CD4-positive, CD25-positive, alpha-beta regulatory T cell (primary cell): ENCODE results near the gene AGBL1. TPM values are rescaled to one million over a fixed set of nuclear protein-coding genes. Genes with fewer than 3 reads are reported as not detected.

Source experiments
- ATAC-seq, 2 donors: fragments of 150-1000 bp; cut with Tn5 transposase; one replicate each; pipeline ENCODE4 v1.10.0; 2021; ENCODE audit warnings: low read depth in 2 of 2, moderate number of reproducible peaks in 2 of 2, moderate library complexity in 1 of 2
- DNase-seq, 3 donors: peaks; one replicate each; pipeline versions ENCODE4 v3.0.0 to v3.0.0-alpha.2; 2012 to 2022; ENCODE audit warnings: mixed read lengths in 1 of 3
- H3K27ac ChIP-seq: one replicate; pipeline ENCODE4 v1.7.0; 2013; ENCODE audit warnings: mild to moderate bottlenecking, low read length; ENCODE audit not compliant: insufficient read depth, poor library complexity, severe bottlenecking
- H3K27me3 ChIP-seq: one replicate; pipeline ENCODE4 v1.7.0; 2013; ENCODE audit warnings: low read length; ENCODE audit not compliant: control insufficient read depth, insufficient read depth
- H3K36me3 ChIP-seq: one replicate; pipeline ENCODE4 v1.7.0; 2013; ENCODE audit warnings: mild to moderate bottlenecking, low read length, moderate library complexity; ENCODE audit not compliant: control insufficient read depth, insufficient read depth
- H3K4me1 ChIP-seq: 2 replicates; pipeline ENCODE4 v1.7.0; 2013; ENCODE audit warnings: mild to moderate bottlenecking, low read length; ENCODE audit not compliant: insufficient read depth, control insufficient read depth, poor library complexity, severe bottlenecking
- H3K4me3 ChIP-seq: one replicate; pipeline ENCODE4 v1.7.0; 2013; ENCODE audit warnings: low read depth, mild to moderate bottlenecking, low read length, moderate library complexity
- H3K9me3 ChIP-seq, 2 experiments: 1 replicate in 1 of 2; 2 replicates in 1 of 2; pipeline ENCODE4 v1.7.0; 2013; ENCODE audit warnings: low read length in 2 of 2, mild to moderate bottlenecking in 1 of 2, moderate library complexity in 1 of 2; ENCODE audit not compliant: control insufficient read depth in 2 of 2
- H3K27ac Mint-ChIP-seq, 3 donors: one replicate each; pipeline ENCODE4 v1.8.0; 2020 to 2022; ENCODE audit warnings: mild to moderate bottlenecking in 3 of 3, mixed read lengths in 3 of 3, moderate library complexity in 2 of 3
- H3K27me3 Mint-ChIP-seq: one replicate; pipeline ENCODE4 v1.8.0; 2022; ENCODE audit warnings: mild to moderate bottlenecking, mixed read lengths
- H3K36me3 Mint-ChIP-seq: one replicate; pipeline ENCODE4 v1.8.0; 2020; ENCODE audit warnings: mixed read lengths
- H3K4me1 Mint-ChIP-seq, 4 donors: one replicate each; pipeline ENCODE4 v1.8.0; 2020 to 2022; ENCODE audit warnings: mixed read lengths in 4 of 4, mild to moderate bottlenecking in 1 of 4
- H3K4me3 Mint-ChIP-seq, 4 donors: one replicate each; pipeline ENCODE4 v1.8.0; 2020 to 2022; ENCODE audit warnings: mild to moderate bottlenecking in 4 of 4, mixed read lengths in 4 of 4, moderate library complexity in 3 of 4
- H3K9me3 Mint-ChIP-seq, 7 donors: one replicate each; pipeline ENCODE4 v1.8.0; 2020 to 2022; ENCODE audit warnings: mixed read lengths in 7 of 7, mild to moderate bottlenecking in 3 of 7, moderate library complexity in 2 of 7
- polyA plus RNA-seq, 4 donors: library from polyadenylated mRNA; unstranded; fragments of 300-500 nt; fragmentation: Illumina TruSeq; gene quantifications; one replicate each; pipeline ENCODE4 v1.2.3, GENCODE V29; 2021
- total RNA-seq: library from RNA; stranded (reverse); gene quantifications from one replicate; pipeline ENCODE4 v1.2.3, GENCODE V29; 2022

Gene AGBL1
- total and polyA plus RNA-seq, 5 donors from 2014 or later: not detected

- H3K27me3 ChIP-seq: no peaks in the 10 kb centered on the region
- Mint-ChIP-seq H3K36me3 (no peaks in the 10 kb centered on the region), H3K4me1 (no peaks in the 10 kb centered on the region), H3K27me3 (peaks cover 4% of the 10 kb centered on the region), H3K9me3 (peaks cover 0 to 12% (median 4%) of the 10 kb centered on the region in 7 donors), H3K27ac (no peak overlapping the region), H3K4me3 (no peak overlapping the region)
- ATAC-seq: no peak
- H3K9me3 ChIP-seq: peaks cover 0 to 1% of the 10 kb centered on the region in 2 experiments
- H3K36me3 ChIP-seq: no peaks in the 10 kb centered on the region
- no peaks in the 10 kb centered on the region for H3K4me1 ChIP-seq
- H3K27ac ChIP-seq: no peak overlapping the region
- no peak for DNase-seq
- H3K4me3 ChIP-seq: no peak overlapping the region
Measured at GRCh38 chr15:86064326-86064725, 15.3 kb upstream of the AGBL1 start.

- Histone ChIP-seq H3K36me3 (no peaks in the 10 kb centered on the region), H3K4me3 (no peak overlapping the region), H3K27ac (no peak overlapping the region), H3K9me3 (peaks cover 0 to 1% of the 10 kb centered on the region in 2 experiments), H3K4me1 (no peaks in the 10 kb centered on the region), H3K27me3 (no peaks in the 10 kb centered on the region)
- DNase-seq (no peak), ATAC-seq (no peak)
- Mint-ChIP-seq H3K27me3 (peaks cover 4% of the 10 kb centered on the region), H3K4me3 (no peak overlapping the region), H3K9me3 (peaks cover 0 to 16% (median 4%) of the 10 kb centered on the region in 7 donors), H3K36me3 (no peaks in the 10 kb centered on the region), H3K27ac (no peak overlapping the region), H3K4me1 (no peaks in the 10 kb centered on the region)
Measured at GRCh38 chr15:86066174-86066834, 13.4 kb upstream of the AGBL1 start.

GRCh38 chr15:86073281-86073680 lies 6.4 kb upstream of the AGBL1 start:
- H3K36me3 ChIP-seq: no peaks in the 10 kb centered on the region
- Mint-ChIP-seq H3K9me3 (peaks cover 0 to 7% (median 0%) of the 10 kb centered on the region in 7 donors), H3K4me3 (no peak overlapping the region), H3K27me3 (peaks cover 5% of the 10 kb centered on the region), H3K36me3 (no peaks in the 10 kb centered on the region), H3K27ac (no peak overlapping the region), H3K4me1 (no peaks in the 10 kb centered on the region)
- H3K9me3 ChIP-seq: no peaks in the 10 kb centered on the region
- no peak for DNase-seq
- no peak overlapping the region for H3K4me3 ChIP-seq
- no peaks in the 10 kb centered on the region for H3K4me1 ChIP-seq
- H3K27me3 ChIP-seq: peaks cover under 1% of the 10 kb centered on the region
- no peak overlapping the region for H3K27ac ChIP-seq
- ATAC-seq: no peak

- Histone ChIP-seq H3K27me3 (peaks cover 3% of the 10 kb centered on the region), H3K4me3 (no peak overlapping the region), H3K36me3 (no peaks in the 10 kb centered on the region), H3K9me3 (no peaks in the 10 kb centered on the region), H3K27ac (no peak overlapping the region), H3K4me1 (no peaks in the 10 kb centered on the region)
- Mint-ChIP-seq H3K4me1 (no peaks in the 10 kb centered on the region), H3K4me3 (no peak overlapping the region), H3K9me3 (peaks cover 0 to 3% (median 0%) of the 10 kb centered on the region in 7 donors), H3K27me3 (peaks cover 14% of the 10 kb centered on the region), H3K27ac (no peak overlapping the region), H3K36me3 (no peaks in the 10 kb centered on the region)
- DNase-seq (no peak), ATAC-seq (no peak)
Measured at GRCh38 chr15:86076468-86076867, 3.2 kb upstream of the AGBL1 start.

GRCh38 chr15:86077070-86077469 lies 2.6 kb upstream of the AGBL1 start:
- no peaks in the 10 kb centered on the region for H3K36me3 ChIP-seq
- H3K27ac ChIP-seq: no peak overlapping the region
- Mint-ChIP-seq H3K27me3 (peaks cover 14% of the 10 kb centered on the region), H3K27ac (no peak overlapping the region), H3K36me3 (no peaks in the 10 kb centered on the region), H3K4me3 (no peak overlapping the region), H3K4me1 (peaks cover 0 to 1% (median 0%) of the 10 kb centered on the region in 4 donors), H3K9me3 (peaks cover 0 to 3% (median 0%) of the 10 kb centered on the region in 7 donors)
- peaks cover 3% of the 10 kb centered on the region for H3K27me3 ChIP-seq
- H3K4me3 ChIP-seq: no peak overlapping the region
- no peaks in the 10 kb centered on the region for H3K4me1 ChIP-seq
- ATAC-seq: no peak
- no peak for DNase-seq
- H3K9me3 ChIP-seq: no peaks in the 10 kb centered on the region

GRCh38 chr15:86080302-86080701 lies 631 bp downstream of the AGBL1 start:
- Histone ChIP-seq H3K27ac (no peak overlapping the region), H3K4me1 (no peaks in the 10 kb centered on the region), H3K4me3 (no peak overlapping the region), H3K9me3 (no peaks in the 10 kb centered on the region), H3K36me3 (no peaks in the 10 kb centered on the region), H3K27me3 (peaks cover 8% of the 10 kb centered on the region)
- ATAC-seq (no peak), DNase-seq (no peak)
- Mint-ChIP-seq H3K27ac (no peak overlapping the region), H3K27me3 (peaks cover 9% of the 10 kb centered on the region), H3K4me3 (no peak overlapping the region), H3K4me1 (peaks cover 0 to 1% (median 0%) of the 10 kb centered on the region in 4 donors), H3K9me3 (no peaks in the 10 kb centered on the region), H3K36me3 (no peaks in the 10 kb centered on the region)

- H3K36me3 ChIP-seq: no peaks in the 10 kb centered on the region
- H3K4me1 ChIP-seq: no peaks in the 10 kb centered on the region
- DNase-seq (no peak), ATAC-seq (no peak)
- H3K9me3 ChIP-seq: no peaks in the 10 kb centered on the region
- Mint-ChIP-seq H3K27ac (no peak overlapping the region), H3K9me3 (peaks cover 0 to 3% (median 0%) of the 10 kb centered on the region in 7 donors), H3K27me3 (peaks cover 9% of the 10 kb centered on the region), H3K36me3 (no peaks in the 10 kb centered on the region), H3K4me1 (peaks cover 0 to 1% (median 0%) of the 10 kb centered on the region in 4 donors), H3K4me3 (no peak overlapping the region)
- H3K27me3 ChIP-seq: peaks cover 8% of the 10 kb centered on the region
- no peak overlapping the region for H3K4me3 ChIP-seq
- no peak overlapping the region for H3K27ac ChIP-seq
Measured at GRCh38 chr15:86082619-86083380, 3.1 kb downstream of the AGBL1 start.
